ENCODE data around the gene NPAS3. TPM values are rescaled to one million over a fixed set of nuclear protein-coding genes. Genes with fewer than 3 reads are reported as not detected.

Gene NPAS3
- total RNA-seq, 1 donor from 2014 or later: 0.07 TPM

DNA sequence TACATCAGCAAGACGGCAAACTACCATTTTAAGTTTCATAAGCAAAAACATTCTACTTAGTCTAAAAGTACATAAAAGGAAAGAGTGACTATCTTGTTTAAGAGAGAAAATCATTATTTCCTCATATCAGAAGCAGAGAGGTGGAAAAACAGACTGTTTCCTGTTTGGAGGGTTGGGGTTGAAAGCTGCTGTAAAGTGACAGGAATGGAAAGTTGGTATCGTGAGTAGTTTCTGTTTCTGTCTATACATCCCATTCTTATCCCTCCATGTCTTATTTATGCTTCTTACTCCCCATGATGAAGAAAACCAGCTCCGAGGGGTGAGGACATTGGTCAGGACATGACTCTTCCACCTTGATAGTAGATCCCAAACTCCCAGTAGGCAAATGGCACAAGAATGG is 795.7 kb downstream of the NPAS3 start:
- DNase-seq (ENCODE audit: low read depth, low spot score): peak; percentile 29

DNA sequence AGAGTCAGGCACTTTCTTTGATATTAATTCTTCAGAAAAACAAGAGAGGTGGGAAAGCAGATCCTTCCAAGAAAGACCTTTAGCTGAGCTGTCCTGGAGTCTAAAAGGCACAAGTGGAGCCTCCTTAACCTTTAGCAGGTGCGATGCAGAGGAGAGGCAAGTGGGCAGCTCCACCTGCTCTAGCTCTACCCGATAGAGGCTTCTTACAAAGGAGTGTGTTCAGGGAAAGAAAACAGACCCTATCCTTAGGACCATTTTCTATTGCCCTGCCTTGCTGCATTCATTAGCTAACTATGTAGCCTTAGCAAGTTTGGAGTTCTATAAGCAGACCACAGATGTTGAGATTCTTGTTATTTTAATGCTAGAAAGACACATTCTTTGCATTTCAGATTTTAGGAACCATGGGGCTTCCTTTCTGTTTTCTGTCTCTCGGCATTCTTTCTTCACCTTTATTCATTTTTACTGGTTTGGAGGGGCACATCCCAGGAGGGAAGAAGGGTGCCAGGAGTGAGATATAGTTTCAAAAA is 797.7 kb downstream of the NPAS3 start:
- no peak for DNase-seq (ENCODE audit: low read depth, low spot score)

DNA sequence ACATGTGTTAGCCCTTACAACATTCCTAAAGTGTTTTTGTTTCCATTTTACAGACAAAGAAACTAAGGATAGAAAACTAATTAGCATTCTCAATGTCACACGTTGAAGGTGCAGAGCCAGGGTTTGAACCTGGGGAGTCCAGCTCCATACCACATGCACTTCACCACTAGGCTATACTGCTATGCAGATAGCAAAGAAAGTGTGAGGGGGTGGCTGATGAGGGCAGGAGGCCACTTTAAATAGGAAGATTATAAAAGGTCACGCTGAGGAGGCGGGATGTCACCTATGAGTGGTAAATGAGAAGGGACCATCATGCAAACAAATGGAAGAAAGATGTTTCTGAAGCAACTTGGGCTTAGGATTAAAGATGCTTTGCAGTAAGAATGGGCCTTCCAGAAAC is 798.3 kb downstream of the NPAS3 start:
- no peak for DNase-seq (ENCODE audit: low read depth, low spot score)

DNA sequence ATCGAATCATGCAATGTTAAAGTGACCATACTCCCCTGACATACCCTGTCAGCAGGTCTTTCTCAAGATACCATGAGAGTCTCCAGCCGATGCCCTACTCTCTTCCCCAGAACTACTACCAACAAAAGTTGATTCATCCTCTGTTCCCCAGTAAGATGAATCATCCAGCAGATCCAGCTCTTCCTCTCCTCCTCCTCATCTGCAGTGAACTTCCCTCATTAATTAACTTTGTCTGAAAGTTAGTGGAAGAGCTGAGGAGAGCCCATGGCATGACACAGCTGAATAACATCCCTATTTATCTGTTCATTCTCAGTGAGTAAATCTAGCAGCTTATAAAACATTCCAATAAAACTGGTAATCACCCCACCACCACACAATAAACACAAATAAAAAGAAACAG is 798.8 kb downstream of the NPAS3 start:
- no peak for DNase-seq (ENCODE audit: low read depth, low spot score)

DNA sequence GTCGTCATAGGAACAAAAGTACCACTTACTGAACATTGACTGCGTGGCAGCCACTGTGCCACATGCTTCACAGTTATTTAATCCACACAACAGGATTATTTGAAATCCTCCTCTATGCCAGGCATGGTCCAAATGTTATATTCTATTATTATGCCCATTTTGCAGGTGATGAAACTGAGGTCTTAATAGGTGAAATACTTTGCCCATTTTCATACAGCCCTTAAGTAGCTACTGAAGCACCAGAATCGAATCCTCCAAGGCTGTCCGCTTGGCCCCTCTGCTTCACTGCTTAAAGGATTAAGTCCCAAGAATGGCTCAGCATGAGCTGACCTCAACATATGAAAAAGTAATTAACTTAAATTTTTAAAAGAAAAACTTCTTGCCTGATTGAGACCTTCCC is 799.4 kb downstream of the NPAS3 start:
- DNase-seq (ENCODE audit: low read depth, low spot score): no peak

DNA sequence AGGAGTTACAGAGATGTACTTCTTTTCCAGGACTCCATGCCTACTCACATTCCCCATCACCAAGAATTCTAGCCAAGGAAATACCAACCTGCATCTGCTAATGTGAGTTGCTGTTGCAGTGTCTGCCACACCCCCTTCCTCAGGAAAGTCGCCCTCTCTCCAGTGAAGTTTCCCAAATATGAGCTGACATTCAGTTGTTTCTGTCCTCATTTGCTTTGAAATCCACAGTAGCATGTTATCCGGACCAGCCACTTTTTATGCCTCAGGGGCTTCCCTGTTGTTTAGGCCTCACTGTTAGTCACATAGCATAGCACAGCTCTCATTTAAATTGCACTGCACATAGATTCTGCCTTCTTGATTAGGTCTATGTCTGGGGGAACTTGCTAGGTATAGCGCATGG is 799.8 kb downstream of the NPAS3 start:
- no peak for DNase-seq (ENCODE audit: low read depth, low spot score)

DNA sequence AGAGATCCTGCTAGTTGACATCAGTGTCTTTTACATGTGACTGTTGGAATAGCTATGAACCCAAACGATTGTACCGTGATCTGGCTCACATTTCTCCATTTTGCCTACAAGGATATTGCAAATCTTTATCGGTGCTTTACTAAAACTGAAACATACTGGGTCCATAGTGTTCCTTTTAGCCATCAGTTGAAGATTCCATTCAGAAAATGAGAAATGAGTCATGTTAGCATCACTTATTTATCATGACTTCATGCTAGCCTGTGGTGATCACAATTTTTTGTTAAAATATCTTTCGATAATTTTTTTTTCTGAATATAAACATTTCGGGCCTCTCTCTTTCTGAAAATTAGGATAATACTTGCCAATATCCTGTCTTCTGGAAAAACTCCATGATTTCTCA is 801.9 kb downstream of the NPAS3 start:
- no peak for DNase-seq (ENCODE audit: low read depth, low spot score)

DNA sequence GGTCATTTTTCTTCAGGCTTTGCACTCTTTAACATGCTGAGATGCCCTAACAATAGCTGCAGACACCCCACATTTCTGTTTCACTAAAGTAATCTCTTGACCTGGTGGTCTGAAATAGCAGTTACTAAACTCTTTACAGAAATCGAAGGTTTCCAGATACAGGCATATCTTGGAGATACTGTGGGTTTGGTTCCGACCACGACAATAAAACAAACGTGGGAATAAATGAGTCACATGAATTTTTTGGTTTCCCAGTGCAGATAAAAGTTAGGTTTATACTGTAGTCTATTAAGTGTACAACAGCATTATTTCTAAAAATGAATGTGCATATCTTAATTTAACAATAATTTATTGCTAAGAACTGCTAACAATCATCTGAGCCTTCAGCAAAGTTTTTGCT is 803.5 kb downstream of the NPAS3 start:
- DNase-seq (ENCODE audit: low read depth, low spot score): no peak

DNA sequence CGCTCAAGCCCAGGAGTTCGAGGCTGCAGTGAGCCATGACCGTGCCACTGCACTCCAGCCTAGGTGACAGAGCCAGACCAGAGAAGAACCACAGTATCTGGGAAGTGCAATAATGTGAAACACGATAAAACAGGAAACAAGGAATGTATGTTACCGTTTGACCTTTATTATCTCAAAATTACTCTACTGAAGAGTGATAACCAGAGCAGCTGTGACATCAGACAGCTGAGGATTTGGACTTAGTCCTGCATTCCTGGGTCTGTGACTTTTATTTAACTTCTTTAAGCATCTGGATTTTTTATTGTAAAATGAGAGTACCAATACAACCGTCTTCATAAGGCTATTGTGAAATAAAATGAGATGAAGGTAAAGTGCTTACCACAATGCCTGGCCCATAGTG is 806.5 kb downstream of the NPAS3 start:
- DNase-seq (ENCODE audit: low read depth, low spot score): no peak

DNA sequence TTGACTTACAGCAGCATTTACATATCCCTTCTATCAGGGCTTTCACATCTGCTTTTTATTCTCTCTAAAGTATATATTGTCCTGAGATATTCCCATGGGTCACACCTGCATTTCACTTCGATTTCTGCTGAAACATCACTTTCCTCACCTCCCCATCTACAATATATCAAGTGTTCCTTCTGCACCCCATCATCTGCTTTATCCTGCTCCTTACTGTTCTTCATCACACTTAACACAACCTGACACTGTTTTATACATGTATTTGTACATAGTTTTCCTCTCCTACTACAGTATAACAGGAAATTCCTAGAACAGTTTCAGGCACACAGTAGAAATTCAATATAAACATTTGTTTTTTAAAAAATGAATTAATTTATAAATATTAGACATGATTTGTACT is 809.1 kb downstream of the NPAS3 start:
- DNase-seq (ENCODE audit: low read depth, low spot score): no peak

DNA sequence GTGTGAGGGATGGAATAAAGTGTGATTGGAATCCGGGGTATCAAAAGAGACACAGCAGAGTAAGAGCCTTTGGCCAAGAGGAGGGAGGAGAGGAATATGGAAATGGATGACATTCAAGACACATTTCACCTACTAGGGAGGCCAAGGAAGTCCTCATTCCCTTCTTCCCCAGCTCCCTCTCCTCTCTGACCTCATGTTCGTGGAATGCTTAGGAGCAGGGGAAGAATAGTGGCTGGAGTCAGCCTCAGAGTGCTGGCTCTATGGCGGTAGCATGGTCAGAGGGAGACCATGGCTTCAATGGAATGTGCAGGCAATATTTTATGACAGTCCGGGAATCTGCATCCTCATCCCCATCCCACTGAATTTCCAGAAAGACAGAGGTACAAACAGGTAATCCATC is 815.6 kb downstream of the NPAS3 start:
- DNase-seq (ENCODE audit: low read depth, low spot score): no peak

DNA sequence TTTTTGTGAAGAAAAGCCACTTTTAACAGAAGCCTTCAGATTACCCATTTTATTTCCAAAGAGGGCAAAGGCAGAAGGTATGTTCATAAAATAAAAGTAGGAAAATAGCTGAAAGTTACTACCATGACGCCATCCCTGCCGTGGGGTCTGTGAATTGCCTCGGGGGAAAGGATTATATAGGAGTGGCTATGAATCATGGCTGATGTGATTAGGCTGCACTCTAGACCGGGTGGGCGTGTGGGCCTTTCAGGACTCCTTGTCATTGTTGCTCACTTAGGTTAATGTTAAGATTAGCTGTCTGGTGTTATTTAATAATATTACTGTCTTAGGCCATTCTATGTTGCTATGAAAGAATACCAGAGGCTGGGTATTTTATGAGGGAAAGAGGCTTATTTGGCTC is 816.7 kb downstream of the NPAS3 start:
- no peak for DNase-seq (ENCODE audit: low read depth, low spot score)

DNA sequence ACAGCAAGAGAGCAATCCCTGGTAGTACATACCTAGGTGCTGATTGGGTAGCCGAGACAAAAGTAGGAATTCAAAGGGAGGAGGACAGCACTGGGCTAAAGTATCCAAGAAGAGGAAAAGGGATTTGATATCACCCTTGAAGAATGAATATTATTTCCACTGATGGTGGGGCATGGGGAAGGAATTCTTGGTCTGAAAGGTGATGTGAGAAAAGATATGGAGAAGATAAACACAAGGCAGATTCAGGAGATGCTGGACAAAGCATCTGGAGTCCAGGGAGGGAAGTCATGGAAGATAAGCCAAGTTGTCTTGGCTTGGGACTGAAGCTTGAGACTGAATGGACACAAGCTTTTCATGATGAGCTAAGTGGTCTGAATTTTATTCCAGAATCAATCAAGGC is 818.2 kb downstream of the NPAS3 start:
- DNase-seq (ENCODE audit: low read depth, low spot score): no peak

DNA sequence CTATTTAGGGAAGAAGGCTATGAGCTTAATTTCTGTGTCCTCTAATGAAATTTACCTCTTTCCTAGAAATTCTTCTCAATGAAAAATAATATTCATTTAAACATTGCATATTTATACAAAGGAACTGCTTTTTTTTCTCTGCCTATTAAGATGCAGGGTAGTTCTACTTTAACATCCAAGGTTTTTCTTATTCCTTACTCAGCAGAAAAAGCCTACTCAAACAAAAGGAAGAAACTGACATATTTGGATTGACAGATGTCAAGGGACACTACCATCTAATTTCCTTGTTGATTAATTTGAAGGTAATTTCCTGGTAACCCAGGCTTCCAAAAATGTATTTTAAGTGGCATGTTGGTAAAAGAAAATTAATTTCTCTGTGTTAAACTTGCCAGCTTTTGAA is 819.9 kb downstream of the NPAS3 start:
- DNase-seq (ENCODE audit: low read depth, low spot score): no peak

DNA sequence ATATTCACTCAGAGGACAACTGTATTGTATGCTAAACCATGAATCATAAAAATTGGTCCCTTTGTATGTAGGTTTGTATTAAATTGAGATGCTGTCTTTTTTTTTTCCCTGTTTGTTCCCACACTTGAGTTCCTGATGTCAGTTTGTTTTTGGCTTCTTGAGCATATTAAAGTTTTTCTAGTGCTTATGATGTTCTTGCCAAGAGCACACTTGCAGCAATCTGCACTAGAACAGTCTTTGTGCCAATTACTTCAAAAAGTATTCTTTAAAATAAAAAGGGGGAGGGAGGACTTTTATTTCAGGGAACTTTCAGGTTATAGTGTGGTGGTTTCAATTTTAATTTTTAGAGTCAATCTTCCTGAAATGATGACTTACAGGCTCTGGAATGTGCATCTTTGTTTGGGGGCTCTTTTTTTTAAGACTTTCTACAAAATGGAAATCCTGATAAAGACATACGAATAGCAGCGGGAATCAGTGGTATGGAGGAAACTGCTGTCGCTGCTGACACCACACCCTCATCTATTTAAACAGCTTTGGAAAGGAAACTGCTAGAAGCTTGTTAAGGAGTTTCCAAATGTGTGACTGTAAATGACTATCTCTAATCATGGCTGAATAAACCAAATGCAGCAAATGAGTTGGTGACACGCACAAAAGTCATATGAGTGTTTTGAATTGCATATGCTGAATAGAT is 823.6 kb downstream of the NPAS3 start:
- peak; percentile 64 for DNase-seq (ENCODE audit: low read depth, low spot score)

DNA sequence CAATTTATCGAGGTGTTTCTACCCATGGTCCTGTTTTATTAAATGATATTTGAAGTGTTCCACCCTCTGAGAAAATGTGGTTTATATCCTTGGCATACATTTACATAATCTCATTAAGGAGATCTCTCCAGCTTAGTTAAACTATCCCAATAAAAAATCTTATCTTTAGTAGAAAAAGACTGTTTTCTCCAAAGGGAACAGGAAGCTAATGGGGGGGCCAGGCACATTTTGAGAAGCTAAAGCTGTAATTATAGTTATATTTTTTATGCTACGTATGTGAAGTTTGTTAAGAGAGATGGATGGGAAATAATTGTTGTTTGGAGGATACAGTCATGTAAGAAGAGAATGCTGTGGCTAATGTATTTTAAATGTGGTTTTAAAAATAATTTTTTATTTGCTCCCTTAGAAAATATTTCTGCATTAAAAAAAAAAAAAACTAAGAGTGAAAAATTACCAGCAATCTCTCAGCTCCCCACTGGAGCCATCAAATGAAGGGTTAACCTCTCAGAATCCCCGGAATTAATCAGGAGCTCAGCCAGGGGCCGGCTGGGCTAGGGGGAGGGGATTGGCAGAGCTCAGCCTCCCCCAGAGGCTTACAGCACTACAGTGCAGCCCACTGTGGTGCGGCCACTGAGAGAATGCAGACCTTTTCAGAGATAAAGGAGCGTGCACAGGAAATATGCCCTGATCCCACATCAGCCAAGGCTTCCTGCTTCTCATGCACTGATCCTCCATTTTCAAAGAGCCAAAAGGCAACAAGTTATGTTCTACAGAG is 826.4 kb downstream of the NPAS3 start:
- peak; percentile 40 for DNase-seq (ENCODE audit: low read depth, low spot score)

DNA sequence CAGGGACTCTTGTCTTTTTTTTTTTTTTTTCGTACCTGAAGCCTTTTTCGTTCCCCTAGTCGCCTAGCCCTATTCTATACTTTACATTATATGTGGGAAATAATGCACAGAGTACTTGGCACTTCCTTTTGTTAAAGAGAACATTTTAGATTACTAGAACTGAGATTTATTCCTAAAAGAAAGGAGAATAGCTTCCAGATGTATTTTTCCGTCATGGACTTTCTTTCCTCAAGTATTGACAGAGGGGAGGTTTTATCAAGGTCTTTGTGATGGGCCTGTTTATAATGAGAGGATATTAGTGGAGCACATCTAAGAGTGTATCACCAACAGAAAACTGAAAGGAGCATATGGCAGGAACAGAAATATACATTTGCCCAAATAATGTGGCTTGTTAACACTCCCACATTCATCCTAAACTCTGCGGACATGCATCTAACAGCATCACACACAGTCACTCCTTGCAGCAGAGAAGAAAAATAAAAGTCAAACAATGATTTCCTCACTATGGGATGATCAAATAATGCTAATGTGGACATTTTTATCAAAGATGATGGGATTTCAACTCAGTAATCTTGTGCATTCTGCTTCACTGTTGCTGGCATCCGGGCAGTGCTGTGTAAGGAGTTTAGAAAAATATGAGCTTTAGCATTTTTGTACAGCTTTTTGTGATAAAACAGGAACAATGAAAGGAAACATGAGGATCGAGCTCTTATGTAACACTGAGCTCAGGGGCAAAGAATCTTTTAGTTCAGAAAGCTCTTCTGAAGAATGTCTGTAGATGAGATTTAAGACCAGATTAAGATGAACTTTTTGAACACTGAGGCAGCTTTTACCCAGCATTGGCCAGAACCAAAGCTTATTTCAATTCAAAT is 829.1 kb downstream of the NPAS3 start:
- DNase-seq (ENCODE audit: low read depth, low spot score): peak; percentile 57

DNA sequence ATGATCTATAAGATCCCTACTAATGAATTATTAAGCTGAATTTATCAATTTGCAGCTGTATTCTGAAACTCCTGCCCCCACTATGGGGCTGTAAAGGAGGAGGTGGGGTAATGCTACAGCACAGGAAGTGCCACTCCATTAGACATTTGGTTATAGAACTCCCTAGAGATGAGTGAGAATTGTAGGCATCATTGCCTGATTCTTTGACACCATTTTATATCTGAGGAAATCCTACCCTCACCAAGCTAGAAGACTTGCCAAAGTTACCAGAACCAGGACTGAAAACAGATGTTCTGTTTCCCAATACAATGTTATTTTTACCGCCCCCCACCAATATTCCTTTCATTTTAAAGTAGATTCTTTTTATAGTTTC is 829.8 kb downstream of the NPAS3 start:
- DNase-seq (ENCODE audit: low read depth, low spot score): peak; percentile 4

DNA sequence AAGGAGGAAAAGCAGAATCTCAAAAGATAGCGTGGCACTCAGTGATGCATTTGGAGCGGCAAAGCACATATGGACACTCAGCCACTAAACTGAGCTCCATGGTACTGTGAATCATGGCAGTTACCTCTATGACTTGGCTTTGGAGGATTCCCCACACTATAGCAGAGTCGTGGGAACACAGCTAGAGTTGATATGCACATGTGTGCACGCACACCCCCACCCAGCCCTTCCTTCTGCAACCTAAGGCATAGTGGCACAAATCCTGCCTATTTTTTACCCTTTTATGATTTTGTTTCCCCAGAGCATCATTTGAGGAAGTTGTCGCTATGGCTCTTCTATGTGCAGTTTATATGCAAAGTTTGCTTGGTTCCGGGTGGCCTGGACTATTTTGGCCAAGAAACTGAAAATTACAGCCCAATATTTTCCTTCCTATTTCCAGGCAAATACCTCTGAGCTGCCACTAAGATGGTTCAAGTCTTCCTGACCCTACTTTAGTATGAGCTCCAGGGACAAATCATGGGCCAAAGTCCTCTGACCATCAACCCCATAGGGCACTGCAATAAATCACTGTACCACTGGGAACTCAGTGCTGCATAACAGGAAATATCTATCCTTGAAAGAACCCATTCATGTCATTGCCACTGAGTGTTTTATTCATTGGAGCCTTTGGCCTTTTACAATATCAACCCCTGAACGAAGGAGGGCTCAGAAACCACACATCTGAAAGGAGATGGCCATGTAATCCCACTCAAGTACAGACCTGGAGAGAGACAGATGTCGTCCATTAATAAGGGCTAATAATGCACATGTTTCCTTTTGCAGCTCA is 834.7 kb downstream of the NPAS3 start:
- no peak for DNase-seq (ENCODE audit: low read depth, low spot score)

DNA sequence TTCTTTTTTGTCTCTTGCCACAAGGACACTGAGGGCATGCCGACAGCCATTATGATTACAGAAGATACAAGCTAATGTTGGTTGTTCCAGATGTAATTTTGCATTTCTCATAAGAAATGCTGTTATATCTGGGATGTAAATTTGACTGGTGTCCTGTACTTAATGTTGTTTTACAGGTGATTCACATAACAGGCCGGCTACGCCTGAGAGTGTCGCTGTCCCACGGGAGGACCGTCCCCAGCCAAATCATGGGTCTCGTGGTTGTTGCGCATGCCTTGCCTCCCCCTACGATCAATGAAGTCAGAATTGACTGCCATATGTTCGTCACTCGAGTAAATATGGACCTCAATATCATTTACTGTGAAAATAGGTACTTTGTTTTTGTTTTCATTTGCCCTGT is 835.5 kb downstream of the NPAS3 start:
- DNase-seq (ENCODE audit: low read depth, low spot score): no peak
